HG03159 (cell line): ENCODE measurements around the gene ISOC2.
"Not testable (repeated sequence)": the region's sequence is repeated elsewhere in the genome, so short reads cannot be mapped to it uniquely, and the experiment has no call there.

Experiments
- ATAC-seq: cut with Tn5 transposase; IDR thresholded peaks from one replicate; pipeline ENCODE4 v1.9.1; 2021; ENCODE audit warnings: mild to moderate bottlenecking, moderate library complexity; ENCODE audit not compliant: unreplicated experiment

The ISOC2 gene

GRCh38 chr19:55460670-55461258 lies 678 bp downstream of the ISOC2 start:
- no peak for ATAC-seq

GRCh38 chr19:55459950-55460657 lies 1.3 kb downstream of the ISOC2 start:
- ATAC-seq = no peak

GRCh38 chr19:55459551-55459949 lies 1.9 kb downstream of the ISOC2 start:
- no peak for ATAC-seq

- no peak for ATAC-seq
Observed at GRCh38 chr19:55457683-55458457, 3.6 kb downstream of the ISOC2 start.

GRCh38 chr19:55456347-55456746 lies 5.1 kb downstream of the ISOC2 start:
- ATAC-seq = no peak

- no peak for ATAC-seq
Observed at GRCh38 chr19:55455576-55456235, 5.7 kb downstream of the ISOC2 start.

- ATAC-seq = no peak
Observed at GRCh38 chr19:55454787-55455243, 6.6 kb downstream of the ISOC2 start.

- ATAC-seq = no peak
Observed at GRCh38 chr19:55453511-55454260, 7.8 kb downstream of the ISOC2 start.

- no peak for ATAC-seq
Observed at GRCh38 chr19:55452749-55453346, 8.6 kb downstream of the ISOC2 start.

GRCh38 chr19:55451965-55452748 lies 9.3 kb downstream of the ISOC2 start:
- no peak for ATAC-seq

- no peak for ATAC-seq
Observed at GRCh38 chr19:55451163-55451964, 10.1 kb downstream of the ISOC2 start.

GRCh38 chr19:55449469-55449868 lies 12.0 kb downstream of the ISOC2 start:
- ATAC-seq = no peak

GRCh38 chr19:55448175-55448490 lies 13.3 kb downstream of the ISOC2 start:
- ATAC-seq = not testable (repeated sequence)

- ATAC-seq = no peak
Observed at GRCh38 chr19:55447421-55448174, 13.8 kb downstream of the ISOC2 start.

GRCh38 chr19:55446060-55446459 lies 15.4 kb downstream of the ISOC2 start:
- ATAC-seq = no peak

GRCh38 chr19:55444646-55445045 lies 16.8 kb downstream of the ISOC2 start:
- no peak for ATAC-seq

GRCh38 chr19:55443824-55444480 lies 17.5 kb downstream of the ISOC2 start:
- no peak for ATAC-seq
